HG03025 (cell line): ENCODE results near the gene ZNF619.

ENCODE experiments used
- ATAC-seq: cut with Tn5 transposase; IDR thresholded peaks from one replicate; pipeline ENCODE4 v1.9.1; 2021; ENCODE audit warnings: mild to moderate bottlenecking, moderate library complexity; ENCODE audit not compliant: unreplicated experiment, low FRiP score

ZNF619 gene

DNA sequence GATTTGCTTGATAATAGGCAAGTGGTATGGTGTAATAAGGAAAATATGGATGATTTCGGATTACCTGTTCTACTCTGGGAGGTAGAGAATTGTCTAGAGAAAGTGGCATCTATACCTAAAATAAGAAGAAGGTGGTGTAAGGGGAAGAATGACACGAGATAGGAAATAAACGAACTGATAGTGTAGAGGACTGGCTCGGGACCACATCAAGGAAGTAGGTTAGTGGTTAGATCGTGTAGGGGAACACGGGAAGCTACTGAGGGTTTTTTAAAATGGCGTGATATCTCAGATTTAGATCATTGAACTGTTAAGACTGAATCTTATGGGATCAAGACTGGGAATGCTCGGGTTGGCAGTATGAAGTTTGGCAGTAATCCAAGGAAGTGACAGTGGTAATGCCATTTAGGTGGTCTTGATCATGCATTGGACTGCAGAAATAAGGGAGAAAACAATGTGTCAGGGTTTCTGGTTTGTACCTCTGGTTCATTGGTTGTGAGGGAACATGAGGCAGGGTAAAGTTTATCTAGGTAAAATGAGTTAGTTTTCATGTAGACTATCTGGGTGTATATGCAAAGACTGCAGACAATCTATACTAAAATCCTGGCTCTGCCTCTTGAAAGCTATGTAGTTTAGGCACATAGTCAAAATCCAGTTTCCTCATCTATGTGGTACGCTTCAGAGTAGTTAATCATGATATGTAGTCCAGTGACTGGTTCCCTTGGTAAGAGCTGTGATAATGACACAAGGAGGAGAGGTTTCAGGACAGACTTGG is 12.4 kb upstream of the ZNF619 start:
- ATAC-seq = no peak

GRCh38 chr3:40465111-40465407 is 11.9 kb upstream of the ZNF619 start:
- no peak for ATAC-seq

DNA sequence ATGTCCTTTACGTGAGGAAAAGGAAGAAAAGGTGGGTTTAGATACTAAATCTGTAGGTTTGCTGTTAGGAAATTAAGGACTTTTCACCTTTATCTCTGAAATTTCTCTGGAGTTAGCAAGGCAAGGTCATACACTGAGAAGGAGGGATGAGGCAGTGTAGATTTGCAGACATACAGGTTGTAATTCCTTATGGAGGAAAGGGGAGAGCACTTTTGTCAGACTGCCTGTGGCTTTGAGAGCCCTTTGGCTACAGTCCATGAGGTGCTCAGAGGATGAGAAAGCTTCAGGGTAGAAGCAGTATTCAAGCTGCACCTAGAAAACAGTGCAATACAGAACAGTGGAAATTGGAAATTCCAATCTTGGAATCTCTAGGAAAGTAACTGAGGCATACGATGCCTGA is 11.5 kb upstream of the ZNF619 start:
- ATAC-seq = no peak

GRCh38 chr3:40468018-40468417 is 8.9 kb upstream of the ZNF619 start:
- no peak for ATAC-seq

GRCh38 chr3:40470701-40471100 is 6.2 kb upstream of the ZNF619 start:
- no peak for ATAC-seq

DNA sequence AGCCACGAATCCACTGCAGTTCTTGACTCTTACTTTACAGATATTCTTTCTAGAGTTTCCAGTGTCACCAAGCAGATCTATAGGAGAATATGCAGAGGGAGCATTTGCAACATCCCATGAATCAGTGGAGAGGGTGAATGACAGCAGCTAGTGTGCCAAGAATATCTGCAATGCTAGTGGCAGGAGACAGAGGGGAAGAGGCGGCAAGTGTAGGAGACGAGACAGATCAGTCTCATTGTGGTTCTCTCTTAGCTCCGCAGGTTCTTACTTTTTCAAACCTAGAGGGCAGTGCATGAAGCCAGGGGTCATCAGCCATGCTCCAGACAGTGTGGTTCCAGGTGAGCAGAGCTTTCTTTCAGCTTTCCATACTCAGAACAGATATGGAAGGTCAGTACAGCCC is 744 bp downstream of the ZNF619 start:
- ATAC-seq = no peak

GRCh38 chr3:40487172-40487571 is 10.2 kb downstream of the ZNF619 start:
- no peak for ATAC-seq

GRCh38 chr3:40490916-40491315 is 14.0 kb downstream of the ZNF619 start:
- ATAC-seq = no peak

- no peak for ATAC-seq
Measured at GRCh38 chr3:40494698-40495097, 17.8 kb downstream of the ZNF619 start.

DNA sequence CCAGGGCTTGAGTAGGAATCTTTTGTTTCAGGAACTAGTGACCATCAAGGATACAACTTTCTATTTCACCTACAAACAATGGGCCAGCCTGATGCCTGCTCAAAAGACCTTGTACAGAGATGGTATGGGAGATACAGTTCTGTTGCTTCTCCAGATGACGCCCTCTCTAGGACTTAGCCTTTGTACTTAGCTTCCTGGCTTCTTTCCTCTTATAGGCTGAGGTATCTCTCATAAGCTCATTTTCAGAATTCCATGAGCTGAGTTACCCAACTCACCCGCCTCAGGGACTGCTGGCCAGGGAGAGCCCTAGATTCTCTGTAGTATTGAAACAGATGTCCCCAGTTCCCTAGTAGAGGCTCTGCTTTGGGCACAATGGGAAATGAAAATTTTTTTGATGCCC is 20.4 kb downstream of the ZNF619 start:
- no peak for ATAC-seq

- no peak for ATAC-seq
Measured at GRCh38 chr3:40499952-40500351, 23.0 kb downstream of the ZNF619 start.

DNA sequence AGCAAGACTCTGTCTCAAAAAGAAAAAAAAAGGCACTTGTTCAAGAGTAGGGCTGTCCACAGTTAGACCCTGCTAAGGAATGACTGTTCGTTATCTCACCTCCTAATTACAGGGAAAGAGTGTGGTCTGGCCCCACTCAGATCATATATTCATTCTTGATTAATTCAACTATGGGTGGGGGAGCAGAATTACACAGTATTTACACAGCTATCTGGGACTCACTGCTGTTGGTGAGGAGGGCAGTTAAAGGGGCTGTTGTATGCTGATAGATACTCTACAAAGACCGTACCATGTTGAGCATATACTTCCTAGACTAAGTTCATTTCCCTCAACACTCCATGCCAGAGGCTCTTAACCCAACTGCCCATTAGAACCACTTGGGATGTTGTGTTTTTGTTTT is 25.1 kb downstream of the ZNF619 start:
- no peak for ATAC-seq

DNA sequence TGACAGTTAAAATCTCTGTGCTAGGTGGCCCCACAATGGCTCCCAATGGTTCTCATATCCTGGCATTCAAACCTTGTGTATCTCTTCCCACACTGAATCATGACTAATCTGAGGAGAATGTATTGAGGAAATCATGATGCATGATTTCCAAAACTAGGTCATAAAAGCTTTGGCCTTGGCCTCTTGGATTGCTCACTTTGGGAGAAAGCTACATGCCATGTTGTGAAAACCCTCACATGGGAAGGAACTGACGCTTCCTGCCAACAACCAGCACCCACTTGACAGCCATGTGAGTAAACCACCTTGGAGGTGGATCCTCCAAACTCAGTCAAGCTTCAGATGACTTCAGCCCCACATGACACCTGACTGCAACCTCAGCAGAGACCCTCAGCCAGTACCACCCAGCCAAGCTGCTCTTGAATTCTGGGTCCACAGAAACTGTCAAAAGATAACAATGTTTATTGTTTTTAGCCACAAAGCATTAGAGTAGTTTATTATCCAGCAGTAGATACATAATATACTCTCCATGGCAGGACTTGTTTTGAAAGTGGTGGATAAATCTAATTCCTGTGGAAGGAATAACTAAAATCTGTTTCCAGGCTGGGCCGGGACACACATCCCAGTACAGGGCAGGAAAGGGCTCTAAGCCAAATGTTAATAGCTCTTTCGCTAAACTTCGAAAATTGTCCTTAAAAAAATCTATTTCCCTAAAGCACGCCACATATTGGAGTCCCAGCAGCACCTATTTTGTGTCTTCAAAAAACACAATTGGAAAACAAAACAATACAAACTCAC is 27.9 kb downstream of the ZNF619 start:
- no peak for ATAC-seq

DNA sequence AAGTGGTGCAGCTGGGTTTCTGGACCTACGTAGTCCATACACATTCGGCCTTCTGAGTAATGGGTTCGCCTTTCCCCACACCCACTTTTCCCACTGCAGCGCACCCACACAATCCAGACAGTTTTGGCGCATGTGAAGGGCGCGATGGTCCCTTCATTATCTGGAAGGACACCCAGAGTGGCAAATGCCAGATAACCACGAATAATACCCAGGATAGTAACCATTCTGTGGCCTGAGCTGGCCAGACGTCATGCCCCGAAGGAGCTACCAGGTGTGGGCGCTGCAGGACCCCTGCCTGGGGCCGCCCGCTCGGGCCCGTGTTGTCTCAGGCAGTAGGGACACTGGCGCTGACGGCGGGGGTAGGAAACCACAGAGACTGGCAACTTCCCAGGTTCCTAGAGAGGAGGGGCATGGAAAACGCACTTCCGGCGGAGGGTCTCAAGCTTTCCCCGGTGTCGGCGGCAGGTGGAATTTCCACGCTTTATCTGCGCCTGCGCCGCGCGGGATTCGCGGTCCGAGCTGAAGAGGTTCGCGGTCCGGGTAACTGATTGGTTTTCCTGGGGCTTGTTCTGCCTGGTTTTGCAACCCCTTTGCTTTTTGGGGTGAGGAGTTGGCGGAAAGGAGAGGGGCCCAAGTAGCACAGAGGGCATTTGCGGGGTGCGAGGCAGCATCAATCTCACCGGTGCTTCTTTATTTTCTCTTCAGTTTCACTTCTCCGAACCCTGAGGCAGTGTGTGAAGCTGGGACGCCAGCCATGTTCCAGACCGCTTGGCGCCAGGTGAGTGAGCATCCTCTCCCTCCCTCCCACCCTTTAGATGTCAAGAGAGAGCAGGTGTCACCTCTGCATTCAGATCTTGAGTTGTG is 28.9 kb downstream of the ZNF619 start, which contains the start of gene ZNF620:
Gene ZNF620, plus strand, starts transcription at position 441 of the 864 bp plus-strand sequence. Its CDS starts 314 bp downstream, at position 755.
- ATAC-seq = peak; percentile 70

DNA sequence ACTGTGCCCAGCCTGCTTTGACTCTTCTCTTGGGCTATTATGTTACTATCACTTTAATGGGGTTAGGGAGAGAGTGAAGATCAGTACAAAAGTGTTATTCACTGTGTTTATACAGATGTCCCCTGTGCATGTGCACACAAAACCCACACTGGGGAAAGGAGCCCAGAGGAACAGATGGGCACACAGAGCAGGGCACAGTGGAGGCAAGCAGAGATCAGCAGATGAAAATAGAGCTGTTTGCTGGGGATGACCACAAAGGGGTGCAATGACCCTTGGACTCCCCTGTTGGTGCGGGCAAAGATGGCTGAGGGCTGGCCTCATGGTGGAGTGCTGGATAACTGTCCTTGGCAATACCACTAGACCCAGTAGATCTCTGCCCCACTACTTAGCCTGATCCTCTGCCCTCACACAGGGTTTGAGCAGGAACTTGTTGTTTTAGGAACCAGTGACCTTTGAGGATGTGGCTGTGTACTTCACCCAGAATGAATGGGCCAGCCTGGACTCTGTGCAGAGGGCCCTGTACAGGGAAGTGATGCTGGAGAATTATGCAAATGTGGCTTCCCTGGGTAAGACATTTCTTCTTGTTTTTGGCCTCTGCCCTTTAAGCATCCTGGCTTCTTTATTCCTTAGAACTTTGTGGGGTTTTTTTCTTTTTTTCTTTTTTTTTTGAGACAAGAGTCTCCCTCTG is 34.3 kb downstream of the ZNF619 start:
- ATAC-seq = no peak

GRCh38 chr3:40516201-40516600 is 39.3 kb downstream of the ZNF619 start:
- ATAC-seq = no peak

DNA sequence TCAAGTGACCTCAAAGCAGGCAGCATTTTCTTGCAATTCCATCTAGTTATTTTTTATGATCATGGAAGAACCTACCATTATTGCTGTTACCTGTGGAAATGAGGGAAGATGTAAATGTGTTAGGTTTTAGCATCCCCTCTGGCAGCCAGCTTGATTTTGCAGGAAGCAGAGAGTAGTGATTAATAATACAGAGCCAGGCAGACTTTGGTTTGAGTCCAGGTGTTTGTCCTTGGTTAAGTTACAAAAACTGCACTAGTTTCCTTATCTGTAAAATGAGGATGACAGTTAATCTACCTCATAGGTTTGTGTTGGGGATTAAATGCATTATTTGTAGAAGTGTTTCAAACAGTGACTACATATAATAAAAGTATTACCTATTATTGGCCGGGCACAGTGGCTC is 41.1 kb downstream of the ZNF619 start:
- ATAC-seq = no peak

- no peak for ATAC-seq
Measured at GRCh38 chr3:40518848-40519247, 41.9 kb downstream of the ZNF619 start.

DNA sequence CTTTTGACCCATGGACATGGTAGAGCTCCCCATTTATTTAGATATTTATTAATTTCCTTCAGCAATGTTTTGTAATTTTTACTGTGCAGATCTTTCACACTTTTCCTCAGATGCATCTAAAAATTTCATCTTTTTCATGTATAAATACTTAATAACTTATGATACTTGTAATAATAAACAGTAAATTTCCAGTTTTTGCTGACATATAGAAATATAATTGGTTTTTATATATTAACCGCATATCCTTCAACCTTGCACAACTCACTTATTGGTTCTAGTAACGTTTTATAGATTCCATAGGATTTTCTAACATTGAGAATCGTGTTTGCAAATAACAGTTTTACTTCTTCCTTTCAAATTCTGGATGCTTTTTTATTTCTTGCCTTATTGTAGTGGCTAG is 44.3 kb downstream of the ZNF619 start:
- no peak for ATAC-seq

DNA sequence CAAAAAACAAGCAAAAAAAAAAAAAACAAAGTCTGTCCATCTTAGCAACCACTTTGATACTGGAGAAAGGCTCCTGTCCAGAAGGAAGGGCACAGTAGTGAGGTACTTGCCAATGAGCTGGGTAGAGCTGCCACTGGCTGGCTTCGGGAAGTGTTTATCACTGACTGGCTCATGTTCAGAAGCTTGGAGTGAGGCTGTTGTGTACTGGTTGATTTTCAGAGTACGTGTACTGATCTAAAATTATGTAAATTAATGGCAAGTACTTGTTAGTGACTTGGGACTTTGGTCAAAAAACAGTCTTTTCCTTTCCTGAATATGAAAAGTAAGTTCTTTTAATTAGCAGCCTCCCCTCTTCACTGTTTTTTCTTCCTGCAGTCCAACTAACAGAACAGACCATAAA is 46.9 kb downstream of the ZNF619 start:
- no peak for ATAC-seq

DNA sequence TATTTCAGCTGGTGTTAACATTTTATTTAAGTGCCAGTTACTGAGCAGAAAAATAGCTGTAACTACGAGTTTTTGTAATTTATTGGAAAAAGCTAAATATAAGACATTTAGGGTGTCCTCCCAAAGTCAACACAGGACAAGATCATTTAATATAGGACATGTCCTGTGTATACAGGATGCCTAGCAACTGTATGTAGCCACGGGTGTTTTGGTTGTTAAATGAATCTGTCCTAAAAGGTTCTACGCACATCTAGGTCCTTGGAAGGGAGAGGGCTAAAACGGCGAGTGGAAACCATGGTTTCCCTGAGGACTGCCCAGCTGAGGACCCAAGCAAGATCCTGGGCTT is 47.3 kb downstream of the ZNF619 start:
- no peak for ATAC-seq
